ENCODE results near the gene WNT3. TPM values are rescaled to one million over a fixed set of nuclear protein-coding genes. Genes with fewer than 3 reads are reported as not detected.
"Not testable (repeated sequence)": the region's sequence is repeated elsewhere in the genome, so short reads cannot be mapped to it uniquely, and the experiment has no call there.

WNT3 gene
- total and polyA plus RNA-seq, 5 donors from 2014 or later: not detected

GRCh38 chr17:46847204-46848191 is 29.0 kb upstream of the WNT3 start:
- Histone ChIP-seq H3K9me3 (ENCODE audit: control insufficient read depth in 2 of 2, low read length in 2 of 2) (peaks cover 13% of the 10 kb centered on the region in 2 experiments), H3K27me3 (ENCODE audit: control insufficient read depth, insufficient read depth, low read length) (peaks cover 26% of the 10 kb centered on the region), H3K36me3 (ENCODE audit: control insufficient read depth, insufficient read depth, low read length) (no peaks in the 10 kb centered on the region), H3K27ac (ENCODE audit: insufficient read depth, low read length, poor library complexity, severe bottlenecking) (no peak overlapping the region), H3K4me1 (ENCODE audit: control insufficient read depth, insufficient read depth, low read length, poor library complexity, severe bottlenecking) (peaks cover 12% of the 10 kb centered on the region), H3K4me3 (ENCODE audit: low read depth, low read length) (no peak overlapping the region)
- Mint-ChIP-seq H3K4me1 (peaks cover 0 to 24% (median 0%) of the 10 kb centered on the region in 4 donors), H3K9me3 (peaks cover 3 to 12% (median 4%) of the 10 kb centered on the region in 7 donors), H3K27ac (no peak overlapping the region), H3K27me3 (peaks cover 65% of the 10 kb centered on the region), H3K36me3 (no peaks in the 10 kb centered on the region), H3K4me3 (no peak overlapping the region)
- ATAC-seq (ENCODE audit: low read depth in 2 of 2) (no peak), DNase-seq (no peak)

GRCh38 chr17:46842835-46843234 is 24.3 kb upstream of the WNT3 start:
- Mint-ChIP-seq H3K9me3 (peaks cover 0 to 26% (median 5%) of the 10 kb centered on the region in 7 donors), H3K36me3 (no peaks in the 10 kb centered on the region), H3K4me3 (no peak overlapping the region), H3K27me3 (peaks cover 62% of the 10 kb centered on the region), H3K27ac (no peak overlapping the region), H3K4me1 (peaks cover 0 to 9% (median 0%) of the 10 kb centered on the region in 4 donors)
- no peak for ATAC-seq (ENCODE audit: low read depth in 2 of 2)
- H3K36me3 ChIP-seq (ENCODE audit: control insufficient read depth, insufficient read depth, low read length): no peaks in the 10 kb centered on the region
- H3K9me3 ChIP-seq (ENCODE audit: control insufficient read depth in 2 of 2, low read length in 2 of 2): peaks cover 13 to 15% of the 10 kb centered on the region in 2 experiments
- H3K4me1 ChIP-seq (ENCODE audit: control insufficient read depth, insufficient read depth, low read length, poor library complexity, severe bottlenecking): no peaks in the 10 kb centered on the region
- no peak overlapping the region for H3K4me3 ChIP-seq (ENCODE audit: low read depth, low read length)
- peaks cover 16% of the 10 kb centered on the region for H3K27me3 ChIP-seq (ENCODE audit: control insufficient read depth, insufficient read depth, low read length)
- DNase-seq: no peak
- H3K27ac ChIP-seq (ENCODE audit: insufficient read depth, low read length, poor library complexity, severe bottlenecking): no peak overlapping the region

GRCh38 chr17:46841561-46842379 is 23.3 kb upstream of the WNT3 start:
- Histone ChIP-seq H3K9me3 (ENCODE audit: control insufficient read depth in 2 of 2, low read length in 2 of 2) (peaks cover 13 to 15% of the 10 kb centered on the region in 2 experiments), H3K36me3 (ENCODE audit: control insufficient read depth, insufficient read depth, low read length) (no peaks in the 10 kb centered on the region), H3K27me3 (ENCODE audit: control insufficient read depth, insufficient read depth, low read length) (peaks cover 11% of the 10 kb centered on the region), H3K4me1 (ENCODE audit: control insufficient read depth, insufficient read depth, low read length, poor library complexity, severe bottlenecking) (no peaks in the 10 kb centered on the region), H3K4me3 (ENCODE audit: low read depth, low read length) (no peak overlapping the region), H3K27ac (ENCODE audit: insufficient read depth, low read length, poor library complexity, severe bottlenecking) (no peak overlapping the region)
- Mint-ChIP-seq H3K9me3 (peaks cover 0 to 26% (median 5%) of the 10 kb centered on the region in 7 donors), H3K27me3 (peaks cover 52% of the 10 kb centered on the region), H3K4me3 (no peak overlapping the region), H3K4me1 (peaks cover 0 to 9% (median 0%) of the 10 kb centered on the region in 4 donors), H3K36me3 (no peaks in the 10 kb centered on the region), H3K27ac (no peak overlapping the region)
- DNase-seq (no peak), ATAC-seq (ENCODE audit: low read depth in 2 of 2) (no peak)

- H3K27ac ChIP-seq (ENCODE audit: insufficient read depth, low read length, poor library complexity, severe bottlenecking); DNase-seq; H3K36me3 Mint-ChIP-seq; H3K4me1 ChIP-seq (ENCODE audit: control insufficient read depth, insufficient read depth, low read length, poor library complexity, severe bottlenecking); ATAC-seq (ENCODE audit: low read depth in 2 of 2); H3K27me3 ChIP-seq (ENCODE audit: control insufficient read depth, insufficient read depth, low read length); H3K27ac Mint-ChIP-seq; H3K4me3 Mint-ChIP-seq; H3K36me3 ChIP-seq (ENCODE audit: control insufficient read depth, insufficient read depth, low read length); H3K4me3 ChIP-seq (ENCODE audit: low read depth, low read length): not testable (repeated sequence)
- H3K9me3 Mint-ChIP-seq: peaks cover 0 to 26% (median 5%) of the 10 kb centered on the region in 7 donors
- H3K9me3 ChIP-seq (ENCODE audit: control insufficient read depth in 2 of 2, low read length in 2 of 2): peaks cover 13 to 15% of the 10 kb centered on the region in 2 experiments
- peaks cover 0 to 14% (median 2%) of the 10 kb centered on the region in 4 donors for H3K4me1 Mint-ChIP-seq
- peaks cover 46% of the 10 kb centered on the region for H3K27me3 Mint-ChIP-seq
Observed at GRCh38 chr17:46840596-46840995, 22.1 kb upstream of the WNT3 start.

- Mint-ChIP-seq H3K4me3 (no peak overlapping the region), H3K9me3 (peaks cover 0 to 26% (median 5%) of the 10 kb centered on the region in 7 donors), H3K27me3 (peaks cover 35% of the 10 kb centered on the region), H3K36me3 (no peaks in the 10 kb centered on the region), H3K27ac (no peak overlapping the region), H3K4me1 (peaks cover 0 to 7% (median 2%) of the 10 kb centered on the region in 4 donors)
- ATAC-seq (ENCODE audit: low read depth in 2 of 2) (no peak), DNase-seq (no peak)
- Histone ChIP-seq H3K36me3 (ENCODE audit: control insufficient read depth, insufficient read depth, low read length) (no peaks in the 10 kb centered on the region), H3K4me1 (ENCODE audit: control insufficient read depth, insufficient read depth, low read length, poor library complexity, severe bottlenecking) (no peaks in the 10 kb centered on the region), H3K27me3 (ENCODE audit: control insufficient read depth, insufficient read depth, low read length) (peaks cover 7% of the 10 kb centered on the region), H3K9me3 (ENCODE audit: control insufficient read depth in 2 of 2, low read length in 2 of 2) (peaks cover 13 to 15% of the 10 kb centered on the region in 2 experiments), H3K4me3 (ENCODE audit: low read depth, low read length) (no peak overlapping the region), H3K27ac (ENCODE audit: insufficient read depth, low read length, poor library complexity, severe bottlenecking) (no peak overlapping the region)
Observed at GRCh38 chr17:46839211-46839610, 20.7 kb upstream of the WNT3 start.

- H3K4me1 Mint-ChIP-seq: peaks cover 0 to 7% (median 2%) of the 10 kb centered on the region in 4 donors
- Histone ChIP-seq H3K4me1 (ENCODE audit: control insufficient read depth, insufficient read depth, low read length, poor library complexity, severe bottlenecking) (no peaks in the 10 kb centered on the region), H3K4me3 (ENCODE audit: low read depth, low read length) (no peak overlapping the region), H3K9me3 (ENCODE audit: control insufficient read depth in 2 of 2, low read length in 2 of 2) (peaks cover under 1 to 3% of the 10 kb centered on the region in 2 experiments), H3K27me3 (ENCODE audit: control insufficient read depth, insufficient read depth, low read length) (peaks cover 3% of the 10 kb centered on the region), H3K27ac (ENCODE audit: insufficient read depth, low read length, poor library complexity, severe bottlenecking) (no peak overlapping the region), H3K36me3 (ENCODE audit: control insufficient read depth, insufficient read depth, low read length) (no peaks in the 10 kb centered on the region)
- peaks cover 24% of the 10 kb centered on the region for H3K27me3 Mint-ChIP-seq
- DNase-seq (no peak), ATAC-seq (ENCODE audit: low read depth in 2 of 2) (no peak)
- no peaks in the 10 kb centered on the region for H3K36me3 Mint-ChIP-seq
- H3K4me3 Mint-ChIP-seq: no peak overlapping the region
- peaks cover 0 to 14% (median 0%) of the 10 kb centered on the region in 7 donors for H3K9me3 Mint-ChIP-seq
- H3K27ac Mint-ChIP-seq: no peak overlapping the region
Observed at GRCh38 chr17:46837521-46837920, 19.0 kb upstream of the WNT3 start.

- Histone ChIP-seq H3K27me3 (ENCODE audit: control insufficient read depth, insufficient read depth, low read length) (peaks cover 3% of the 10 kb centered on the region), H3K36me3 (ENCODE audit: control insufficient read depth, insufficient read depth, low read length) (no peaks in the 10 kb centered on the region), H3K4me1 (ENCODE audit: control insufficient read depth, insufficient read depth, low read length, poor library complexity, severe bottlenecking) (no peaks in the 10 kb centered on the region), H3K9me3 (ENCODE audit: control insufficient read depth in 2 of 2, low read length in 2 of 2) (no peaks in the 10 kb centered on the region), H3K4me3 (ENCODE audit: low read depth, low read length) (no peak overlapping the region), H3K27ac (ENCODE audit: insufficient read depth, low read length, poor library complexity, severe bottlenecking) (no peak overlapping the region)
- Mint-ChIP-seq H3K27me3 (peaks cover 23% of the 10 kb centered on the region), H3K4me1 (peaks cover 0 to 7% (median 2%) of the 10 kb centered on the region in 4 donors), H3K36me3 (no peaks in the 10 kb centered on the region), H3K9me3 (peaks cover 0 to 12% (median 0%) of the 10 kb centered on the region in 7 donors), H3K27ac (peak overlapping the region in 1 of 3 donors; percentile 44), H3K4me3 (no peak overlapping the region)
- DNase-seq (no peak), ATAC-seq (ENCODE audit: low read depth in 2 of 2) (no peak)
Observed at GRCh38 chr17:46836500-46836899, 18.0 kb upstream of the WNT3 start.

Data from CD4-positive, CD25-positive, alpha-beta regulatory T cell (primary cell).